ENCODE results near the gene MRPS27.

The MRPS27 gene

DNA sequence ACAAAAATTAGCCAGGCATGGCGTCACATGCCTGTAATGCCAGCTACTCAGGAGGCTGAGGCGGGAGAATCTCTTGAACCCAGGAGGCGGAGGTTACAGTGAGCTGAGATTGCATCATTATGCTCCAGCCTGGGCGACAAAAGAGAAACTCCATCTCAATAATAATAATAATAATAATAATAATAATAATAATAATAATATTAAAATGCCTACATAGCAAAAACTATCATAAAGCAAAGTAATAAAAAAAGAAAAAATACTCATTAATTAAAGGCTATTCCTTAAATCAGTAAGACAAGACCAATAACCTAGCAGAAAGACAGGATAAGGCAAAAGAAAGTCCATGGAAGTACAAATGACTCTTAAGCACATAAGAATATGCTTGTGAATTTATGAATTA lies 50.0 kb downstream of the MRPS27 start:
- CTCF ChIA-PET: interaction anchor here (0.7 to 1.0 kb wide), 3 partner anchors 10 to 723 kb away, joined by 3 to 4 read pairs (median 4); no protein-coding TSS in a partner anchor
- H3K27ac Mint-ChIP-seq: no peak overlapping the region
- no peaks in the 10 kb centered on the region for H3K4me1 Mint-ChIP-seq
- peaks cover 3% of the 10 kb centered on the region for H3K36me3 Mint-ChIP-seq
- no peak overlapping the region for H3K4me3 Mint-ChIP-seq
- H3K9me3 Mint-ChIP-seq: no peaks in the 10 kb centered on the region
- H3K27me3 Mint-ChIP-seq: no peaks in the 10 kb centered on the region
- no peak for DNase-seq

DNA sequence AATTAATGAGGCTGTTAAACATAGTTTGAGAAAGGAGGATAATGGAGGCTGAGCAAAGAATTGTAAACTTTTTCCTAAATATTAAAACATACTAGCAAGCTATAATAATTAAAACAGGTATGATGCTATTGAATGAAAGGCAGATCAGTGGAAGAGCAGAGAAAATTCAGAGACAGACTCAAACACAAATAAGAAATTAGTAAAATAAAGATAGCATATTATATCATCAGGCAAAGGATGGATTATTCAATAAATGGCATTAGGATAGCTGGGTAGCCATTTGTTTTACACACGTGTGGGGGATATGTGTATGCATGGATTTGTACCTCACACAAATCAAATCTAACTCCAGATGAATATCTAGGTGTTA lies 50.6 kb downstream of the MRPS27 start:
- no peaks in the 10 kb centered on the region for H3K4me1 Mint-ChIP-seq
- no peak overlapping the region for H3K27ac Mint-ChIP-seq
- H3K36me3 Mint-ChIP-seq: peaks cover 3% of the 10 kb centered on the region
- H3K27me3 Mint-ChIP-seq: no peaks in the 10 kb centered on the region
- CTCF ChIA-PET: interaction anchor here (1.0 to 1.6 kb wide), 2 partner anchors 11 to 27 kb away, joined by 3 to 4 read pairs; no protein-coding TSS in a partner anchor
- no peak overlapping the region for H3K4me3 Mint-ChIP-seq
- H3K9me3 Mint-ChIP-seq: no peaks in the 10 kb centered on the region
- no peak for DNase-seq

DNA sequence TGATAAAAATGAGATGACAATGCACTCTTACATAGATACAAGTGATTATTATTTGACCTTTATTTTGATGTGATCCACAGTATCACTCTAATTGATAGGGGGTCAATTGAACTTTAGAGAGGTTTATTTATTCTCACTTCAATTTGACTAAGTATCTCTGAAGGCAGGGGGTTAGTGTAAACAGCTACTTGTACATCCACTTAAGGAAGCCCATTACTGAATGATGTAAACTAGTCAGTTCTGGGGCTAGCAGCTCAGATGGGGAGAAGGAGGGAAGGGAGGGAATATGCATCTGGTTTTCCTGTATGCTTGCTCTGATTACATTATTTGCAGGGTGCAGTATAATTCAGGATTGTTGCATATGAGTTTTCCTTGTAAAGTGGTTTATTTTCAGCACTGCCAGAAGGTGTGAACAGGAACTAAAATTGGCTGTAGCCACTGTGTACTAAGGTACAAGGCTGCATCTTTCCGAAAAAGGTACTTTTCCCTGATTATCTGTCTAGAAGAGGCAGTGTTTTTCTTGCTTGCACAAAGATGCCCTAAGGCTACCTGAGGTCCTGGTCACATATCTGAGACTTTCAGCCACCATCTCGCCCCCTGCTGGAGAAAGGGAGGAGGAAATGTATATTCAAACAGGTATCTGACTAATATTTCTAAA lies 51.2 kb downstream of the MRPS27 start:
- Mint-ChIP-seq H3K36me3 (peaks cover 3% of the 10 kb centered on the region), H3K4me1 (no peaks in the 10 kb centered on the region), H3K4me3 (no peak overlapping the region), H3K27ac (no peak overlapping the region), H3K9me3 (no peaks in the 10 kb centered on the region), H3K27me3 (no peaks in the 10 kb centered on the region)
- CTCF ChIA-PET: interaction anchor here (1.6 to 1.8 kb wide), 2 partner anchors 20 to 26 kb away, joined by 3 to 5 read pairs; no protein-coding TSS in a partner anchor
- peak; percentile 60 for DNase-seq

DNA sequence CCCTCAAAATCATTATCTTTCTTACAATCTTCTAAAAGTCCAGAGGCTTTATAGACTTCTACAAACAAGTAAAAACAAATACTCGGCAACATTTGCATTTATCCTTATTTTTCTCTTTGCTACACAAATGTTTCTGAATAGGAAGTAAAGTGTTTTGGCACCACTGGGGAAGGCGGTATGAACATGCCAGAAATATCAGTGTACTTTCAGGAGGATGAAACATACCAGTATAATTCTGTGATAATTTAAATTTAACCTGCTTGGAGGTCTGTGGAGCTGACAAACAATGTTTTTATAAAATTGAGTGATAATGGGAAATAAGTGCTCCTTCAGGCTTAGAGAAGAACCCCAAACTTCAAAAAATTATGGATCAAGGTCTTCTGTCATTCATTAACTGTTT lies 51.8 kb downstream of the MRPS27 start:
- no peaks in the 10 kb centered on the region for H3K27me3 Mint-ChIP-seq
- peaks cover 3% of the 10 kb centered on the region for H3K36me3 Mint-ChIP-seq
- H3K9me3 Mint-ChIP-seq: no peaks in the 10 kb centered on the region
- CTCF ChIA-PET: interaction anchor here (1.6 to 1.8 kb wide), 2 partner anchors 20 to 26 kb away, joined by 3 to 5 read pairs; no protein-coding TSS in a partner anchor
- H3K4me3 Mint-ChIP-seq: no peak overlapping the region
- no peak overlapping the region for H3K27ac Mint-ChIP-seq
- no peak for DNase-seq
- H3K4me1 Mint-ChIP-seq: no peaks in the 10 kb centered on the region

DNA sequence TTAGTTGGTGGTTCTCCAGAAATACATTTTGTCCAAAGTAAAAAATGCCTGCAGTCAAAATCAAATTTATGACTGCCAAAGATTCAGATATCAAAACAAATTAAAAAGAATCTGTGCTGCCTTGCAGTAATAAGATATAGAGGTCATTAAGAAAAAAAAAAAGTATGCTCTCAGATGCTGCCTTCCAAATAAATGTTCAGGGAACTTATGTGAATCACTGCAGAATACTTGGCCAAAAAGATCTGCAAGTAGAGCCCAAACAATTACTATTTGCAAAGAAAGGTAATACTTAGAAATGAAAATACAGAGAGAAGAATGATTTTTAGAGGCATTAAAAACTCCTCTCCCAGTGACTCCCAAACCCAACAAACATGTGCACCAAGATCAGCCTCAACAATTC lies 52.4 kb downstream of the MRPS27 start:
- Mint-ChIP-seq H3K9me3 (no peaks in the 10 kb centered on the region), H3K4me3 (no peak overlapping the region)
- CTCF ChIA-PET: interaction anchor here (1.8 kb wide), 1 partner anchor 19 kb away, joined by 5 read pairs; no protein-coding TSS in a partner anchor

DNA sequence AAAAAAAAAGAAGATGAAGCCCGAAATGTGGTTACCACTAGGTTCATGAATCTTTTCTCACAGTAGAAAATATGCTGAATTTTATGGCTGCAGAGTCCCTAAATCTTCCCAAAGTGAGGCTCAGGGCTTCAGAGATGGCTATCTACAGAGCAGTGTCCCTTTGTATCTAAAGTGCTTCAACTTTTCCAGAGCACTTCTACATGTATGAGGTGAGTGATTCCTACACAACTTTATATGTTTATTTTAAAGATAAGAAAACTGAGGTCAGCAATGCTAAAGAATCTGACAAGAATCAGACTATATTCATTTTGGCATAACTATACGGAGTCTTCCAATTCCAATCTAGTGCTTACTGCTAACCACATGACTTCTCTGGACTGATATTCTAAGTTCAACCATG lies 53.2 kb downstream of the MRPS27 start:
- no peaks in the 10 kb centered on the region for H3K9me3 Mint-ChIP-seq
- no peaks in the 10 kb centered on the region for H3K27me3 Mint-ChIP-seq
- CTCF ChIA-PET: interaction anchor here (0.7 kb wide), 1 partner anchor 196 kb away, joined by 3 read pairs; no protein-coding TSS in a partner anchor
- no peak for DNase-seq
- no peak overlapping the region for H3K27ac Mint-ChIP-seq
- no peak overlapping the region for H3K4me3 Mint-ChIP-seq
- no peaks in the 10 kb centered on the region for H3K4me1 Mint-ChIP-seq
- H3K36me3 Mint-ChIP-seq: peaks cover 3% of the 10 kb centered on the region

More for the DNA sequence above, 52.4 kb downstream of the MRPS27 start:
- H3K4me1 Mint-ChIP-seq: no peaks in the 10 kb centered on the region
- peaks cover 3% of the 10 kb centered on the region for H3K36me3 Mint-ChIP-seq
- DNase-seq: no peak
- no peak overlapping the region for H3K27ac Mint-ChIP-seq
- no peaks in the 10 kb centered on the region for H3K27me3 Mint-ChIP-seq

DNA sequence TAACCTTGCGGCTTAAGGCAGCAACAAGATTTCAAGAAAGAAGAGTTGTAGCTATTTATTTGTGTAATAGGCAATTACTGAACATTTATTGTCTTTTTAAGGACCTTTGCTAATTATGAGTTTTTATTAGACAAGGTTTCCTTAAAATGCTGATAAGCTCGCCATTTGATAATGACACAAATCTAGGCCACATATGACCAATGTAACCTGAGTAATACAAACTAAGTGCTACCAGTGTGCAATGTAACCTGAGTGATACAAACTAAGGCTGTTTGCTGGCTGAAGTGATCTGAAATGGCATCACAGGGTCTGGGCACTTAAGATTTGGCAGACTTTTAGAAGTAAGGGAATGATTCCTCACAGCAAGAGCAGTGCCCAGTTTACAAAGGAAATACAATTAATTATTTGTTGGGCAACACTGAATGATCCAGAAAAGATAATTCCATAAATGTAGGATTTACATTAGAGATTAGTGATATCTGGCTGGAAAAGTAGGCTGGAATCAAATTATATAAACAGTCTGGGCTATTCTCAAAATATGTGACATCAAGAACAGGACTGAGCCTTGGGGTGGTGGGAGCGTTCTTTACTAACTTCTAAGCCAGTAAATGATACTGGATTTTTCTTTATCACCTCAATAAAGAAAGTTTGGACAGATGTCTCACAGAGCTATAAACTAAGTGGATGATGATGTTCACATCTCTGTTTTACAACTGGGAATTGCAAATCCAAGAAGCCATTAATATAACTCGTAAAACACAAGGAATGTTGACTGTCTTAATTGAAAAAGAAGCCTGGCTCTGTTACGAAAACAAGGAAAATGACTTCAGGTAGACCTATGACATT lies 54.8 kb downstream of the MRPS27 start:
- H3K4me1 Mint-ChIP-seq: no peaks in the 10 kb centered on the region
- DNase-seq: no peak
- no peak overlapping the region for H3K4me3 Mint-ChIP-seq
- peaks cover 3% of the 10 kb centered on the region for H3K36me3 Mint-ChIP-seq
- no peaks in the 10 kb centered on the region for H3K9me3 Mint-ChIP-seq
- CTCF ChIA-PET: no interaction called here
- H3K27me3 Mint-ChIP-seq: no peaks in the 10 kb centered on the region
- H3K27ac Mint-ChIP-seq: no peak overlapping the region

DNA sequence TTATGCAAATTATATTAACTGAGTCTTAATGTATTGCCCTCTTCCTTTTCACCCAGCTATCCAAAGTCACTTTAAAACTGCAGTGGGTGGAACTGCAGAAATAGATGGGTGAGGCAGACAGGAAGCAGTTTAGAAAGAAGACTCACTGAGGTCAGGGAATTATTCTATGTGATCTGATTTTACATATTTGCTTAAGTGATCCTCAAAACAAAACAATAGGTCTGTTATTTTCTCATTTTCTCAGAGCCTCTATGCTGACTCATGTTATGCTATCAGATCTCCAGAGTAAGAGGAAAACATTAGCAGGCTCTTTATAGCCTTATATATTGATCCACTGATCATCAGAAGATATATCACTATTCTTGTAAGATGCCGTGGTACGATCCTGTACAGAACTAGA lies 63.5 kb downstream of the MRPS27 start:
- CTCF ChIA-PET: no interaction called here
- H3K4me3 Mint-ChIP-seq: no peak overlapping the region
- no peaks in the 10 kb centered on the region for H3K9me3 Mint-ChIP-seq
- no peaks in the 10 kb centered on the region for H3K27me3 Mint-ChIP-seq
- peaks cover 8% of the 10 kb centered on the region for H3K36me3 Mint-ChIP-seq
- no peak overlapping the region for H3K27ac Mint-ChIP-seq
- H3K4me1 Mint-ChIP-seq: peaks cover 4% of the 10 kb centered on the region
- DNase-seq: no peak

DNA sequence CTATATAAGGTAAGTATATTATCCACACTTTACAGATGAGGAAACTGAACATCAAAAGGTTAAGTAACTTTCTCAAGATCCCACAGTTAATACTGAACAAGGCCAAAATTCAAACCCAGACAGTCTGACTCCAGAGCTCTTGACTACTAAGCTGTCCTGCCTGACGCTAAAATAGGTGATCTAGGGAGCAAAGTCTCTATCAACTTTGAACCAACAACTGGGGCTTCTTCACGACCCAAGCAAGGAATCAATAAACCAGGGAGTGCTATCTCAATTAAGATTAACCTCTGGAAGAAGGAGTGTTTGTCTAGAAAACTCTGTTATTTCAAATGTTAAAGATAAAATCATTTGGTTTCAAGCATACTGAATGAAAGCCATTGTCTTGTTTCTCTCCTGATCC lies 64.4 kb downstream of the MRPS27 start:
- no peaks in the 10 kb centered on the region for H3K27me3 Mint-ChIP-seq
- H3K36me3 Mint-ChIP-seq: peaks cover 8% of the 10 kb centered on the region
- DNase-seq: no peak
- no peak overlapping the region for H3K4me3 Mint-ChIP-seq
- H3K4me1 Mint-ChIP-seq: peaks cover 4% of the 10 kb centered on the region
- H3K9me3 Mint-ChIP-seq: no peaks in the 10 kb centered on the region
- CTCF ChIA-PET: no interaction called here
- H3K27ac Mint-ChIP-seq: no peak overlapping the region

DNA sequence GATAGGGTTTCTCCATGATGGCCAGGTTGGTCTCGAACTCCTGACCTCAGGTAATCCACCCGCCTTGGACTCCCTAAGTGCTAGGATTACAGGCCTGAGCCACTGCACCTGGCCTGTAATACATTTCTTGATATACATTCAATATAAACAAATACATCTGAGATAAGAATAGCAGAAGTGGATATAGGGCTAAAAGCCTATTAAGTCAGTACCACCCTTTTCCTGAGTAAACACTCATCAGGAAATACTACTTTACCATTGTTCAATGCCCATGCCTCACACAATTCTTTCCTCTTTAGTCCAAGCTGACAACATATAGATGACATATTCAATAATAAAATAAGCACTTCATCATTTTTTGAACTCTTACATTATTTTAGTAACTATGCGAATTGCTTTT lies 64.8 kb downstream of the MRPS27 start:
- Mint-ChIP-seq H3K4me1 (peaks cover 4% of the 10 kb centered on the region), H3K27ac (no peak overlapping the region), H3K36me3 (peaks cover 8% of the 10 kb centered on the region), H3K9me3 (no peaks in the 10 kb centered on the region), H3K4me3 (no peak overlapping the region), H3K27me3 (no peaks in the 10 kb centered on the region)
- CTCF ChIA-PET: no interaction called here
- DNase-seq: no peak

DNA sequence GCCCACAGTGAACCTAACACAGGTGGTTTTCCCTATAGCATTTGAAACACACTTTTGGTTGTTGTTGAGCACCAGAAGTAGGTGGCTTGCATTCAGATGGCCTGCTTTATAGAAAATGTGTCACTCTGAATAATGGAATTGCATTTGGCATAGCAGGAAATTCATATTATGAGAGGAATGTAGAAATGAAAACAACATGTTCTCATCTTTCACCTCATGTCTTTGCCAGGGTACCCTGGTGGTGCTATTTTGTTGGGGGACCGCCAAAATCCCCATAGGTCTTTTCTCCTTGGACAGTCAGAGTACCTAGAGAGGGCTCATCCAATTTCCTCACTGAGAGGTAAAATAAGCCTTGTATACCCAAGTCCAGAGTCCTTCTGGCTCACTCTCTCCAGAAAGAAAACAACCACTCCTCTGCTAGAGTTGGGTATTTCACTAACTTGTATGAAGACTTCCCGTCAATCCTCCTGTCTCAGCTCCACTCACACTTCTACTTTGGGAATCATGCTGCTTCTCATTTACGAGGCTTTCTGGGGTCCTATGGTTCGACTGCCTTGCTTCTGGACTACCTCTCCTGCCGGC lies 67.4 kb downstream of the MRPS27 start:
- DNase-seq: no peak
- CTCF ChIA-PET: no interaction called here
- Mint-ChIP-seq H3K9me3 (no peaks in the 10 kb centered on the region), H3K4me3 (no peak overlapping the region), H3K36me3 (peaks cover 8% of the 10 kb centered on the region), H3K27ac (no peak overlapping the region), H3K27me3 (no peaks in the 10 kb centered on the region), H3K4me1 (peaks cover 4% of the 10 kb centered on the region)

DNA sequence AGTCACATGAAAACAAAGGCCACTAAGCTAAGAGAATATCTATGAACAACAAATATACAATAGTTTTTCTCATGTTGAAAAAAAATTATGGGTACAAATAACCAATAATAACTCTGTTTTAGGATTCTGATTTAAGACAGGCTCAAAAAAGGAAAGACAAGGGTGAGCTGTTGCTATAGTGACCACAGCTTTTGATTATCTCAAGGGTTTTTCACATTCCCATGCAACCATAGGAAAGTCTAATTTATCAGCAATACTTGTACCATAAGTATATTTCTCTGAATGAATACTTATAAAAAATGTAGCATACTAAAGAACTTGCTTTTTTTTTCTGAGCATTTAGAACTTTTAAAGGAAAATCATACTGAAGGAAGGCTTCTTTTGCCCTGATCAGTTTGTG lies 68.0 kb downstream of the MRPS27 start:
- peaks cover 3% of the 10 kb centered on the region for H3K36me3 Mint-ChIP-seq
- H3K4me3 Mint-ChIP-seq: no peak overlapping the region
- CTCF ChIA-PET: no interaction called here
- peaks cover 4% of the 10 kb centered on the region for H3K4me1 Mint-ChIP-seq
- no peaks in the 10 kb centered on the region for H3K9me3 Mint-ChIP-seq
- H3K27me3 Mint-ChIP-seq: no peaks in the 10 kb centered on the region
- no peak overlapping the region for H3K27ac Mint-ChIP-seq
- no peak for DNase-seq

DNA sequence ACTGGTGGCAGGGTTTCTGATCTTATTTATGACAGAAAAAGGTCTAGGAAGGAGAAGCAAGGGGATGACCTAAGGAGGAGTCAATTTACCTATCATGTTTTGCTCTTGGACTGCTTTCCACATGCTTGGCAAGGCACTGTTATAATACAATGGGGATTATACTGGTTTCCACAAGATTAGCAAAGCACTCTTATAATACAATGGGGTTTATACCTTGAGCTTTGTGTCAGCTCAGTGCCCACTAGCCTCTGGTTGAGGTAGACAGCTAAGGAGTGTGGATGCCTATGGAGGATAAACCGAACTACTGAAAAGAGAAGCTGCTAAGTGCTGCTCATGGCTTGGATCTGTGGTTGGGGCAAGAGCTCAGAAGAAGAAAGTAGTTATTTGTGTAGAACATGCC lies 68.7 kb downstream of the MRPS27 start:
- no peak for DNase-seq
- H3K9me3 Mint-ChIP-seq: no peaks in the 10 kb centered on the region
- no peak overlapping the region for H3K4me3 Mint-ChIP-seq
- H3K27me3 Mint-ChIP-seq: no peaks in the 10 kb centered on the region
- H3K36me3 Mint-ChIP-seq: peaks cover 3% of the 10 kb centered on the region
- CTCF ChIA-PET: no interaction called here
- H3K4me1 Mint-ChIP-seq: peaks cover 5% of the 10 kb centered on the region
- no peak overlapping the region for H3K27ac Mint-ChIP-seq

DNA sequence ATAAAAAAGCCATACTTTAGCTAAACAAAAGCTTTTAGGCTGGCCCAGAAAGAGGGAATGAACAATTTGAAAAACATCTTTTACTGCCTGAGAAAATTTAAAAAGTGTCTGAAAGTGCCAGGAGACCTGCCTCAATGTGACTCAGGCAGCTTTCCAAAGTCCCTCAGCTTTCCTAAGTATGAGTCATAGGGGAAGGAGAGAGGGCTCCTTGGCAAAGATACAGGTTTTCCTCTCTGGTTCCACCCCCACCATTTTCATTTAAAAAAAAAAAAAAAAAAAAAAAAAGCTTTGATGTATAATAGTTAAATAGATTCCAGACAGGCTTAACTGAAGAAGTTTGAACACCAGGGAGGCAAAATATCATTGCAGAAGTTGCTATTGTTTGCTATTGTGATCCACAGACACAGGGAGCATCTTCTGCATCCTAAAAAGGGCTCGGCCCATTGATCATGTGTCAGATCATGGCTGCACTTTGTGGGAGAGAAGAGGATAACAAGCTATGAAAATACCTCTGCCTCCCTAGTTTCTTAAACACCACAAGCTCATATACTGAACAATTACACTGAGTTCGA lies 71.5 kb downstream of the MRPS27 start:
- DNase-seq: no peak
- Mint-ChIP-seq H3K9me3 (no peaks in the 10 kb centered on the region), H3K27me3 (no peaks in the 10 kb centered on the region), H3K27ac (no peak overlapping the region), H3K4me3 (no peak overlapping the region), H3K36me3 (peaks cover 3% of the 10 kb centered on the region), H3K4me1 (peaks cover 19% of the 10 kb centered on the region)
- CTCF ChIA-PET: interaction anchor here (0.7 to 1.4 kb wide), 2 partner anchors 20 to 40 kb away, joined by 3 to 5 read pairs; no protein-coding TSS in a partner anchor

Measured in activated naive CD4-positive, alpha-beta T cell treated with anti-CD3 and anti-CD28 coated beads, Interleukin-2, amount 10 ng/mL, durations not matched to agents 7 days and 5 days (primary cell).